ENCODE results near the gene MXRA7. TPM values are rescaled to one million over a fixed set of nuclear protein-coding genes. Genes with fewer than 3 reads are reported as not detected.

Gene MXRA7
- total and polyA plus RNA-seq, 2 donors (not counting 3 experiments of a cell fraction or from before 2014, with no cell fraction given) = 49.5 to 95.8 TPM

DNA sequence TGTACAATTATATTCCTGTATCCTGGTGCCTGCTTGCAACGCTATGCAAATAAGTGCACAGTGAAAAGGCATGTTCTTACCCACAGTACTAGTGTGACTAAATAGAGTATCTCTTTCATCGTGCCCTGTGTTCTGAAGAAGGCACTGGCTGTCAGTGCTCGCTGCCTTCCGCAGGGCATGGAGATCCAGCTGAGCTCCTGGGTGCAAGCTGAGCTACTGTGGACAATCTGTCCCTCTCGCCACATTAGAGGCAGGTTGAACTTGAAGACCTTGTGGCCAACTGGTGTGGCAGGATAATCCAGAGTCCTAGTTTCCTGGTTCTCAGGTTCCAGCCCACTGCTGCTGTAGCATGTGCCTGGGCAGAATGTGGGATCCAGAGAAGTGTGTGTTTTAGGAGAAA, 65.3 kb downstream of the MXRA7 start:
- Histone ChIP-seq H3K9me1 (replicated peaks; ENCODE audit: control insufficient read depth, extremely low read depth, insufficient read depth, low read length) (no peaks in the 10 kb centered on the region), H3K4me1 (ENCODE audit: control insufficient read depth, extremely low read depth, insufficient read depth, low read length) (no peaks in the 10 kb centered on the region), H4K20me1 (replicated peaks; ENCODE audit: control insufficient read depth, extremely low read depth, insufficient read depth, low read length) (no peaks in the 10 kb centered on the region), H3K9me3 (replicated peaks; ENCODE audit: control insufficient read depth, insufficient read depth, low read length) (no peaks in the 10 kb centered on the region), H3K36me3 (ENCODE audit: control insufficient read depth in 2 of 2, extremely low read depth in 1 of 2, insufficient read depth in 2 of 2, low read length in 2 of 2) (no peaks in the 10 kb centered on the region), H3K9ac (replicated peaks; ENCODE audit: extremely low read depth, insufficient read depth, low read length) (no peak overlapping the region), H3K27me3 (ENCODE audit: control insufficient read depth in 2 of 2, insufficient read depth in 2 of 2, low read length in 2 of 2) (peaks cover 3 to 9% of the 10 kb centered on the region in 2 experiments), H3K27ac (ENCODE audit: insufficient read depth, low read depth, low read length) (no peak overlapping the region), H3K4me2 (ENCODE audit: insufficient read depth, low read length) (no peak overlapping the region), H3K4me3 (replicated peaks in 1 of 3; ENCODE audit: insufficient read depth in 1 of 3, low read depth in 1 of 3, low read length in 3 of 3) (no peak overlapping the region), H2AFZ (ENCODE audit: low read depth, low read length) (no peak overlapping the region), H3K79me2 (ENCODE audit: control insufficient read depth, insufficient read depth, low read length) (no peaks in the 10 kb centered on the region)
- CTCF ChIA-PET = no interaction called here
- TF ChIP-seq POLR2A (IDR thresholded peaks at IDR 0.05; ENCODE audit: low read depth, low read length) (no peak), JUN (IDR thresholded peaks at IDR 0.05; ENCODE audit: borderline replicate concordance, insufficient read depth, insufficient read length, low read depth) (no peak), MYC (IDR thresholded peaks at IDR 0.05; ENCODE audit: low read depth, low read length) (no peak), GATA2 (IDR thresholded peaks at IDR 0.05; ENCODE audit: insufficient read depth, insufficient read length, low read depth, low read length) (no peak), POLR2AphosphoS5 (IDR thresholded peaks at IDR 0.05; ENCODE audit: insufficient read depth, low read depth, low read length) (no peak), FOS (IDR thresholded peaks at IDR 0.05; ENCODE audit: borderline replicate concordance, insufficient read depth, low read length) (no peak)
- TF ChIP-seq, protein P1, sequence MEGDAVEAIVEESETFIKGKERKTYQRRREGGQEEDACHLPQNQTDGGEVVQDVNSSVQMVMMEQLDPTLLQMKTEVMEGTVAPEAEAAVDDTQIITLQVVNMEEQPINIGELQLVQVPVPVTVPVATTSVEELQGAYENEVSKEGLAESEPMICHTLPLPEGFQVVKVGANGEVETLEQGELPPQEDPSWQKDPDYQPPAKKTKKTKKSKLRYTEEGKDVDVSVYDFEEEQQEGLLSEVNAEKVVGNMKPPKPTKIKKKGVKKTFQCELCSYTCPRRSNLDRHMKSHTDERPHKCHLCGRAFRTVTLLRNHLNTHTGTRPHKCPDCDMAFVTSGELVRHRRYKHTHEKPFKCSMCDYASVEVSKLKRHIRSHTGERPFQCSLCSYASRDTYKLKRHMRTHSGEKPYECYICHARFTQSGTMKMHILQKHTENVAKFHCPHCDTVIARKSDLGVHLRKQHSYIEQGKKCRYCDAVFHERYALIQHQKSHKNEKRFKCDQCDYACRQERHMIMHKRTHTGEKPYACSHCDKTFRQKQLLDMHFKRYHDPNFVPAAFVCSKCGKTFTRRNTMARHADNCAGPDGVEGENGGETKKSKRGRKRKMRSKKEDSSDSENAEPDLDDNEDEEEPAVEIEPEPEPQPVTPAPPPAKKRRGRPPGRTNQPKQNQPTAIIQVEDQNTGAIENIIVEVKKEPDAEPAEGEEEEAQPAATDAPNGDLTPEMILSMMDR (IDR thresholded peaks at IDR 0.05; ENCODE audit: extremely low read depth in 1 of 2, insufficient read depth in 1 of 2, low read depth in 1 of 2, low read length in 2 of 2) = no peak
- TF ChIP-seq, protein P2, sequence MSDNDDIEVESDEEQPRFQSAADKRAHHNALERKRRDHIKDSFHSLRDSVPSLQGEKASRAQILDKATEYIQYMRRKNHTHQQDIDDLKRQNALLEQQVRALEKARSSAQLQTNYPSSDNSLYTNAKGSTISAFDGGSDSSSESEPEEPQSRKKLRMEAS (IDR thresholded peaks at IDR 0.05; ENCODE audit: insufficient read depth, insufficient read length) = no peak
- POLR2A ChIA-PET = no interaction called here
- intact Hi-C loops (cut with micrococcal nuclease) = no loop called here
- no TSS peak for BruUV-seq (replicated peaks)
- no peak for DNase-seq (ENCODE audit: low read depth, low spot score)
- dilution Hi-C loops (cut with MboI; ENCODE audit: extremely low pct_ligation_motif_present, low sequenced_read_pairs) = no loop called here
- FAIRE-seq = no peak
